K562 (cell line): ENCODE measurements around the gene CFL1. TPM values are rescaled to one million over a fixed set of nuclear protein-coding genes. Genes with fewer than 3 reads are reported as not detected.

Experiments used
- CBX3 ChIP-seq, 2 experiments: IDR thresholded peaks; 1 replicate in 1 of 2; 2 replicates in 1 of 2; pipeline ENCODE4 v1.6.1; 2012; ENCODE audit warnings: inconsistent platforms in 2 of 2, low read length in 2 of 2, borderline replicate concordance in 1 of 2, control low read depth in 1 of 2
- DMBX1 ChIP-seq: fragments of 250-450 bp; sonication (Bioruptor Pico); IDR thresholded peaks from 2 replicates; pipeline ENCODE4 v1.8.0; 2022; ENCODE audit warnings: inconsistent platforms, mild to moderate bottlenecking, moderate library complexity, borderline replicate concordance
- E2F1 ChIP-seq: sonication (generic); formaldehyde crosslinking; IDR thresholded peaks from 2 replicates; pipeline ENCODE4 v1.8.1; 2023; ENCODE audit warnings: mild to moderate bottlenecking, missing genetic modification reagents, moderate library complexity
- EGR1 ChIP-seq: fragments of 450-650 bp; conservative IDR thresholded peaks from 2 replicates; pipeline ENCODE4 v1.6.1; 2017; ENCODE audit warnings: mild to moderate bottlenecking
- HES1 ChIP-seq: fragments of 450-650 bp; IDR thresholded peaks from 2 replicates; pipeline ENCODE4 v1.6.1; 2016; ENCODE audit warnings: low read depth, mild to moderate bottlenecking, moderate library complexity
- KDM2B ChIP-seq: fragments of 250-450 bp; sonication (Bioruptor Pico); IDR thresholded peaks from 2 replicates; pipeline ENCODE4 v1.8.0; 2021; ENCODE audit warnings: mild to moderate bottlenecking, moderate library complexity
- LCOR ChIP-seq: sonication (generic); formaldehyde crosslinking; IDR thresholded peaks from 2 replicates; pipeline ENCODE4 v1.8.0; 2022; ENCODE audit warnings: mild to moderate bottlenecking, missing genetic modification reagents
- NBN ChIP-seq: fragments of 450-650 bp; IDR thresholded peaks from 2 replicates; pipeline ENCODE4 v1.6.1; 2016; ENCODE audit warnings: low read depth, mild to moderate bottlenecking
- NR3C1 ChIP-seq: sonication (generic); formaldehyde crosslinking; IDR thresholded peaks from 2 replicates; pipeline ENCODE4 v1.8.1; 2022; ENCODE audit warnings: missing genetic modification reagents
- NRF1 ChIP-seq, 2 experiments: fragments of 450-650 bp; IDR thresholded peaks in 1 of 2; conservative IDR thresholded peaks in 1 of 2; 2 replicates each; pipeline ENCODE4 v1.6.1; 2014; ENCODE audit warnings: mild to moderate bottlenecking in 2 of 2
- PTBP1 ChIP-seq: fragments of 200-400 bp; formaldehyde crosslinking; IDR thresholded peaks from 2 replicates; pipeline ENCODE4 v1.6.1; 2017; ENCODE audit warnings: low read depth, low read length
- PTTG1 ChIP-seq: fragments of 450-650 bp; IDR thresholded peaks from 2 replicates; pipeline ENCODE4 v1.6.1; 2016; ENCODE audit warnings: low read depth, mild to moderate bottlenecking, missing genetic modification characterization, missing compliant biosample characterization
- SIRT6 ChIP-seq: IDR thresholded peaks from one replicate; pipeline ENCODE4 v1.6.1; 2012; ENCODE audit warnings: low read depth, mild to moderate bottlenecking, control low read depth, inconsistent platforms, low read length, moderate library complexity
- ZBTB49 ChIP-seq: sonication (generic); formaldehyde crosslinking; IDR thresholded peaks from 2 replicates; pipeline ENCODE4 v1.8.0; 2022; ENCODE audit warnings: missing genetic modification reagents, mild to moderate bottlenecking, borderline replicate concordance
- ZEB2 ChIP-seq: fragments of 450-650 bp; IDR thresholded peaks from 2 replicates; pipeline ENCODE4 v1.6.1; 2016
- ZNF23 ChIP-seq: fragments of 250-450 bp; sonication (Bioruptor Pico); IDR thresholded peaks from 2 replicates; pipeline ENCODE4 v1.4.0; 2020; ENCODE audit warnings: mild to moderate bottlenecking
- ZNF253 ChIP-seq: fragments of 250-450 bp; sonication (Bioruptor Pico); conservative IDR thresholded peaks from 2 replicates; pipeline ENCODE4 v1.6.1; 2021; ENCODE audit warnings: mild to moderate bottlenecking
- ZNF277 ChIP-seq: fragments of 250-450 bp; sonication (Bioruptor Pico); IDR thresholded peaks from 2 replicates; pipeline ENCODE4 v1.8.0; 2022; ENCODE audit warnings: inconsistent platforms, mild to moderate bottlenecking, moderate library complexity, borderline replicate concordance
- ZNF324 ChIP-seq: fragments of 250-450 bp; sonication (Bioruptor Pico); IDR thresholded peaks from 2 replicates; pipeline ENCODE4 v1.4.0; 2020; ENCODE audit warnings: mild to moderate bottlenecking
- ZNF384 ChIP-seq: IDR thresholded peaks from 2 replicates; pipeline ENCODE4 v1.6.1; 2012; ENCODE audit warnings: low read depth, low read length, improper control_type of control experiment
- ZNF436 ChIP-seq: fragments of 250-450, 450-650 bp; sonication (Bioruptor Pico); formaldehyde crosslinking; IDR thresholded peaks from 2 replicates; pipeline ENCODE4 v1.7.0; 2020; ENCODE audit warnings: mild to moderate bottlenecking
- ZNF586 ChIP-seq: fragments of 450-650 bp; formaldehyde crosslinking; conservative IDR thresholded peaks from 2 replicates; pipeline ENCODE4 v1.4.0; 2020; ENCODE audit warnings: mild to moderate bottlenecking, moderate library complexity
- ZNF766 ChIP-seq: fragments of 200-800 bp; sonication (Bioruptor generic); conservative IDR thresholded peaks from 2 replicates; pipeline ENCODE4 v1.6.1; 2016; ENCODE audit warnings: missing genetic modification characterization, missing compliant biosample characterization
- polyA plus RNA-seq, 8 experiments: library from polyadenylated mRNA; depleted of rRNA in 4 of 8; stranded (reverse) in 5 of 8; unstranded in 3 of 8; fragments of >200 nt; fragmentation: Nextera tagmentation in 2 of 8; fragmentation: Illumina TruSeq in 1 of 8; extraction: Ambion mirVana in 2 of 8; extraction: Trizol in 1 of 8; gene quantifications; 2 replicates each; pipeline versions ENCODE4 v1.2.1 to v1.2.3, GENCODE V29; 2011 to 2014; ENCODE audit warnings: inconsistent platforms in 1 of 8, missing spikeins in 1 of 8
- total RNA-seq, 7 experiments: library from RNA; depleted of rRNA in 6 of 7; stranded (reverse); fragments of >200 nt in 6 of 7; fragmentation: Illumina TruSeq in 2 of 7; extraction: Trizol in 2 of 7; gene quantifications; 2 replicates each; pipeline versions ENCODE4 v1.2.1 to v1.2.3, GENCODE V29; 2011 to 2021; ENCODE audit warnings: low replicate concordance in 1 of 7

CFL1 gene
- total and polyA plus RNA-seq, 9 of the 15 experiments (the other 6 are each of a cell fraction or from before 2014, with no cell fraction given) = 105 to 1,101 (median 859) TPM

GRCh38 chr11:65873318-65874156 lies 15.6 kb upstream of the CFL1 start (continued):
- TF ChIP-seq HES1 = no peak
- no peak for TF ChIP-seq ZNF586 (CRISPR knock-in tag)
- no peak for TF ChIP-seq ZNF324 (CRISPR knock-in tag)
- no peak for TF ChIP-seq DMBX1
- no peak for TF ChIP-seq KDM2B (CRISPR knock-in tag)
- TF ChIP-seq PTBP1 = no peak
- TF ChIP-seq NR3C1 (CRISPR knock-in tag) = no peak
- TF ChIP-seq LCOR (CRISPR knock-in tag) = no peak
- TF ChIP-seq NRF1 (conservative IDR thresholded peaks at IDR 0.05 in 1 of 2, IDR thresholded peaks at IDR 0.05 in 1 of 2) = peak; percentile 71 to 76
- TF ChIP-seq CBX3 (IDR thresholded peaks at IDR 0.05; ENCODE audit: borderline replicate concordance in 1 of 2, low read length in 2 of 2) = no peak; a peak in 1 of 3 replicates
- TF ChIP-seq NBN = no peak
- TF ChIP-seq ZNF384 = no peak
- TF ChIP-seq ZEB2 = no peak
- TF ChIP-seq ZBTB49 (CRISPR knock-in tag) = no peak
- no peak for TF ChIP-seq PTTG1
- no peak for TF ChIP-seq ZNF253 (CRISPR knock-in tag)
- no peak for TF ChIP-seq ZNF766 (CRISPR knock-in tag)
- peak; percentile 79; the same call in 1 of the 2 replicates for TF ChIP-seq E2F1 (CRISPR knock-in tag)
- TF ChIP-seq ZNF436 = no peak
- TF ChIP-seq EGR1 = peak; percentile 90
- TF ChIP-seq ZNF277 (CRISPR knock-in tag) = no peak
- TF ChIP-seq ZNF23 (CRISPR knock-in tag) = no peak
- TF ChIP-seq SIRT6 = no peak
